Measurements from ENCODE around the gene UGT1A6. TPM values are rescaled to one million over a fixed set of nuclear protein-coding genes. Genes with fewer than 3 reads are reported as not detected.
"Not testable (repeated sequence)": the region's sequence is repeated elsewhere in the genome, so short reads cannot be mapped to it uniquely, and the experiment has no call there.

The UGT1A6 gene
- not detected in 2 replicates for total RNA-seq

DNA sequence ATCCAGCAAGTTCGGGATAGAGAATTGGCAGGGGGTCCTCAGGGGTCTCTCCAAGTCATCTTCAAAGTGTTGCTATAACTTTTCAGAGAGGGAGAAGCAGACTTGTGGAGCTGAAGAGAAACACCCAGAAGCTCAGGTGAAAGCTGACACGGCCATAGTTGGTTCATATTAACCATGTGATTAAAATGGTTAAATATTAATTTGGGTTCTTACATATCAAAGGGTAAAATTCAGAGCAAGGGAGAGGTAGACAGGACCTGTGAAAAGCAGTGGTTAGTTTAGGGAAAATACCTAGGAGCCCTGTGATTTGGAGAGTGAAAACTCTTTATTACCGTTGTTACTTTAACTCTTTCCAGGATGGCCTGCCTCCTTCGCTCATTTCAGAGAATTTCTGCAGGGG is at the start of gene UGT1A6:
UGT1A6 (plus strand) TSS at position 243 of the 400 bp plus-strand sequence; CDS start at position 358, 115 bp downstream.
- intact Hi-C loops (cut with micrococcal nuclease): no loop called here

DNA sequence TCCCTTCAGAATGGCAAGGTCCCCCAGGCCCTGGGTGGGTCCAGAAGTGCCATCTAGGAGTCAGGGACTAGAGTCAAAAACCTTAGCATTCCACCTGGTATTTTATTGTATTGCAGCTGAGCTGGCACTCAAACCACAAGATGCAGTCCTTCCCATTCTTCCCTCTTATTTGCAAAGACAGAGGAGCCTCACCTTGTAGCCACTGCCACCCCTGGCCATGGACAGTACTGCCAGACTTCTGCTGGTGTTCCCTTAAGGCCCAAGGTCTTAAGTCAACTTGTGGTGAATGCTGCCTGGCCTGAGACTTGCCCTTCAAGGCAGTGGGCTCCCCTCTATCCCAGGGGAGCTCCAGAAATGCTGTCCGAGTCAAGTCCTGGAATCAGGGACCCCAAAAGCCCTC is 49.6 kb upstream of the UGT1A6 start:
- intact Hi-C loops (cut with micrococcal nuclease): no loop called here

DNA sequence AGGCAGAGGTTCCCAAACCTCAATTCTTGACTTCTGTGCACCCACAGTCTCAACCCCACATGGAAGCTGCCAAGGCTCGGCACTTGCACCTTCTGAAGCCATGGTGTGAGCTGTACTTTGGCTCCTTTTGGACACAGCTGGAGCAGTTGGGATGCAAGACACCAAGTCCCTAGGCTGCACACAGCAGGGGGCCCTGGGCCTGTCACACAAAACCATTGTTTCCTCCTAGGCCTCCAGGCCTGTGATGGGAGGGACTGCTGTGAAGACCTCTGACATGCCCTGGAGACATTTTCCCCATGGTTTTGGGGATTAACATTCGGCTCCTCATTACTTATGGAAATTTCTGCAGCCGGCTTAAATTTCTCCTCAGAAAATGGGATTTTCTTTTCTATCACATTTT is 46.7 kb upstream of the UGT1A6 start:
- intact Hi-C loops (cut with micrococcal nuclease): not testable (repeated sequence)

DNA sequence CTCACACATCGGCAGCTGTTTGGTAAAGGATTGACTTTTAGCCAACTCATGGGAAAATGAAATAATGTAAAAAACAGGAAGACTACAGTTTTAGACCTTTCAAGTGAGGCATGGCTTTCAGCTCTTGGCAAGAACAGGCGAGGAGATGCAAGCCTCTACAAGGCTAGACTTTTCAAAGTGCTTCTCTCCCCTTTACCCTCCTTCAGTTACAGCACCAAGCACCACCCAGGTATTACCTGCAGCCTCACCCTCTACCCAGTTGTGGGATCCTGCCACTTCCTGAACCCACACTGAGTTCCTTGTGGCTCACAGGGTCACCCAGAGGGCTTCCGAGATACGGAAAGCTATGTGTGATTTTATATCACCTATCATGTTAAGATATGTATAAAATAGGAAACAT is 41.7 kb upstream of the UGT1A6 start:
- intact Hi-C loops (cut with micrococcal nuclease): no loop called here

DNA sequence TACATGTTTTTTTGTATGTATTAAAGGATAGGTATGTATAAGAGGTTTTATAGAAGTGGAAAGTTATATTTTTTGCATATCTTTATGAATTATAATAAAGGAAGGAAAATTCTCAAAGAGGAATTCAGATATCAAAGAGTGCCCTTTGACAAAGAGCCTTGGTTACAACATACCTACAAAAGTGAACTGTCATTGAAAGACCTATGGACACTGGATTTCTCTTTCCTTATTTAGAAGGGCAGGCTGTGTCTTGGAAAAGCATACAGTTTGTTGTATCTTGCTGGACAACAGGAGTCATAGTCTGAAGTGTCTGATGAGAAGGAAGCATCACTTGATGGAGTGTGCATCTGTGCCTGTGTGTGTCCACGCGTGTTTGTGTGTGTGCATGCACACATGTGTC is 41.3 kb upstream of the UGT1A6 start:
- intact Hi-C loops (cut with micrococcal nuclease): no loop called here

DNA sequence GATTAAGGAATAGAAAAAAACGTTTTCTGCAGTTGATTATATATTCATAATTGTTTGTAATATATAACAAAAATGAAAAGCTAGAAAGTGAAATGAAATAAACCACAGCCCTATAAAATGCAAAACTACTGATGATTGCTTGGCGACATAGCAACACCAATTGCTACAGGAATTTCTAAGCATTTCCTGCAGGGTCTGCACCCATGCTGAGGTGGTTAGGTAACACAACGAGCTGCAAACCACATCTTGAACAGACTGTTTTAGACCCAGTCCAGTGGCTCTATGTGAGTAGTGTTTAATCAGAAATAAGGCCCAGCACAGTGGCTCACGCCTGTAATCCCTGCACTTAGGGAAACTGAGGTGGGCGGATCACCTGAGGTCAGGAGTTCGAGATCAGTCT is 38.2 kb upstream of the UGT1A6 start:
- intact Hi-C loops (cut with micrococcal nuclease): no loop called here

DNA sequence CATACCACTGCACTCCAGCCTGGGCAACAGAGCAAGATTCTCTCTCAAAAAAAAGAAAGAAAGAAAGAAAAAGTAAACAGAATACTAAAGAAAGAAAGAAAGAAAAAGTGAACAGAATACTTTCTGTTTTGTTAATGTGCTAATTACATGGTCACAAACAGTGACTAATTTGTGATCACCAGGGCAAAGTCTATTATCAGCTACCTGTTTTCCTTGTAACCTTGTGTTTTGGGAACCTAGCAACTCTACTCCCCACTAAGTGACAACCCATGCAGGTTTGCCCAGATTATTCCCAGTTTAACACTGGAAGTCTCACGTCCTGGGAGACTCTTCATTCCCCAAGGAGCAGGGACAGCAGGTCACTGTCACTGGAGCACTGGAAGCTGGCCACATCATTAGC is 37.6 kb upstream of the UGT1A6 start:
- intact Hi-C loops (cut with micrococcal nuclease): no loop called here

DNA sequence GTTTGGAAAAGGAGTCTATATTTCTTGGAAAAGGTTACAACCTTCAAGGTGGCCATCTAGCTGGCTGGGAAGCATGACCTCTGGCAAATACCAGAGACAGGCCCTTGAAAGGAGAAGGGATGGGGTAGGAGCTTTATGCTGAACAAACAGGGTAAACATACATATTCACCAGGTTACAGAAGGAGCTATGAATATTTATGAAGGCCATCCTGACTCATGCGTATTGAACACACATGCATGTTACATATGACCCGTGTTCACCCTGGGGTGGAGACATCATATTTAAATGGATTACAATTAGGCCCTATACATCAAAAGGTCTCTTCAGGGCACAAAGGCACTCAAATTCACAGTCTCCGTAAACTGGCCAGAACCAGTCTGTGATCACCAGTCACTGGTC is 36.7 kb upstream of the UGT1A6 start:
- intact Hi-C loops (cut with micrococcal nuclease): not testable (repeated sequence)

DNA sequence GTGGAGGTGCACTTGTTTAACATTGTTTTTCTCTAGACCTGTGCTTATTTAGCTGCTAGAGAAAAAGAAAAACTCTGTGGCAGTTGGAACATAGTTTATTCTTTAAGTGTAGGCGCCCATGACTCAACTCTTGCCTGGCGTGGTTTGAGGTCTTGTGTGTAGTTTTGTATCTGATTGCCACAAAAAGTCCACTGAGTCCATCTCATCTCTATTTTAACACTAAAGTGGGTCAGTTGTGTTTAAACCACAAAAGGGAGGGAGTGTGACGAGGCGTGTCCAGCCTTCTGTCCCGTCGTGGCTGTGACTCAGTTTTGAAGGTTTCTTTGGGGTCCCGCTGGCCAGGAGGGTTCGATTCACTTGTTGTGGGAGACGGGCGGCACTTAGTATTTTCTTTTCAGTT is 36.2 kb upstream of the UGT1A6 start:
- intact Hi-C loops (cut with micrococcal nuclease): no loop called here

DNA sequence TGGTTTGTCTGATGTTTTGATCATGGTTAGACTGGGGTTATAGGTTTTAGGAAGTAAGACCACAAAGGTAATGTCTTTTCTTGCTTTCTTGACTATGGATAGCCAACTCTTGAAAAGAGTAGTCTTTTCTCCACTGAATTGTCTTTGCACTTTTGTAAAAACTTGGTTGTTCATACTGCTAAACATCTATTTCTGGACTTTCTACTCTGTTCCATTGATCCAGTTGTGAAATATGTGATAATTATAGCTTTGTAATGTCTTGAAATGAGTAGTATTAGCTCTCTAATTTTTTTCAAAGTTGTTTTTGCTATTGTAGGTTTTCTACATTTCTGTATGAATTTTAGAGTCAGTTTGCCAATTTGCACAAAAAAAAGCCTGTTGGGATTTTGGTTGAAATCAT is 34.1 kb upstream of the UGT1A6 start:
- intact Hi-C loops (cut with micrococcal nuclease): no loop called here

DNA sequence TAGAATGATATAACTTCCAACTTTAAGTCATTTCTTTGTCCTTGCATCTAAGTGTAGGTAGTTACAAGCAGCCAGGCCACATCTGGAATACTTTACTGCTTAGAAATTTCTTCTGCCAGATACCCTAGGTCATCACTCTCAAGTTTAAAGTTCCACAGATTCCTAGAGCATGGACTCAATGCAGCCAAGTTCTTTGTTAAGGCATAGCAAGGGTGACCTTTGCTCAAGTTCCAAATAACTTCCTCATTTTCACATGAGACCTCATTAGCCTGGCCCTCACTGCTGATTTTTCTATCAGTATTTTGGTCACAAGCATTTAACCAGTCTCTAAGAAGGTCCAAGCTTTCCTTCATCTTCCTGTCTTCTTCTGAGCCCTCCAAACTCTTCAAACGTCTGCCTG is 28.8 kb upstream of the UGT1A6 start:
- intact Hi-C loops (cut with micrococcal nuclease): no loop called here

DNA sequence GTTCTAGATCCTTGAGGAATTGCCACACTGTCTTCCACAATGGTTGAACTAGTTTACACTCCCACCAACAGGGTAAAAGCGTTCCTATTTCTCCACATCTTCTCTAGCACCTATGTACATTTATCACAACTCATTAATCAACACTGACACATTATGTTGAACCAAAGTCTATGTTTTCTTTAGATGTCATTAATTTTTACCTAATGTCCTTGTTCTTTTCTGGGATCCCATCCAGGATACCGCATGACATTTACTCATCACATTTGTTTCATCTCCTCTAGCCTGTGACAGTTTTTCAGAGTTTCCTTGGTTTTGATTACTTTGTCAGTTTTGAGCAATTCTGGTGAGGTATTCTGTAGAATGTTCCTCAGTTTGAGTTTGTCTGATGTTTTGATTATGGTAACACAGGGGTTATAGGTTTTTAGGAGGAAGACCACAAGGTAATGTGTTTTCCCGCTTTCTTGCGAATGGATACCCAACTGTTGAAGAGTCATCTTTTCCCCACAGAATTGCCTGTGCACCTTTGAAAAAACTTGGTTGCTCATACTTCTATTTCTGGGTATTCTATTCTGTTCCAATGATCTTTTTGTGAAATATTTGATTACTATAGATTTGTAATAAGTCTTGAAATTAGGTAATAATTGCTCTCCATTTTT is 24.0 kb upstream of the UGT1A6 start:
- intact Hi-C loops (cut with micrococcal nuclease): no loop called here

DNA sequence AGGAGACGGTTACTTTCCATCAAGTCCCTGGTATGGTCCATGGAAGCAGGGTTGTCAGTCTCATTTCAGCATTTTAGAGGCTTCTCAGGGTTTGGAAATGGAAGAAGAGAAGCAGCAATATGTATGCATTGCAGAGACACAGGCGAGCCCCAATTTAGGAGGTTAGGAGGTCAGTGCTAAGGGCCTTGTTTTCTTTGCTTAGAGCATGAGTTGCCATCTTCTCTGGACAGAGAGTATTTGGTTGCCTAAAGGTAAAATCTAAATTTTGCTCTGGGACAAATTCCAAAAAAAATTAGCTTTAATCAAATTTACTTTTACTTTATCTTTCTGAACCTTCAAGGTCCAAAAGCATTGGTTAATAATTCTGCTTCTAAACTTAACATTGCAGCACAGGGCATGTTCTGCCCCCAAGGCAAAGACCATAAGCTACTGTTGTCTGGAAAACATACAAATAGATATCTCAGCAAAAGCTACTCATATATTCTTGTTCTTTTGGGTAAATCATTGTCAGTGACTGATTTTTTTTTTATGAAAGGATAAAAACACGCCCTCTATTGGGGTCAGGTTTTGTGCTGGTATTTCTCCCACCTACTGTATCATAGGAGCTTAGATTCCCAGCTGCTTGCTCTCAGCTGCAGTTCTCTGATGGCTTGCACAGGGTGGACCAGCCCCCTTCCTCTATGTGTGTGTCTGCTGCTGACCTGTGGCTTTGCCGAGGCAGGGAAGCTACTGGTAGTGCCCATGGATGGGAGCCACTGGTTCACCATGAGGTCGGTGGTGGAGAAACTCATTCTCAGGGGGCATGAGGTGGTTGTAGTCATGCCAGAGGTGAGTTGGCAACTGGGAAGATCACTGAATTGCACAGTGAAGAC is 21.2 kb upstream of the UGT1A6 start, which contains the start of gene UGT1A9:
UGT1A9 (plus strand) TSS at position 609 of the 872 bp plus-strand sequence; CDS start at position 646, 37 bp downstream.
- intact Hi-C loops (cut with micrococcal nuclease): no loop called here

DNA sequence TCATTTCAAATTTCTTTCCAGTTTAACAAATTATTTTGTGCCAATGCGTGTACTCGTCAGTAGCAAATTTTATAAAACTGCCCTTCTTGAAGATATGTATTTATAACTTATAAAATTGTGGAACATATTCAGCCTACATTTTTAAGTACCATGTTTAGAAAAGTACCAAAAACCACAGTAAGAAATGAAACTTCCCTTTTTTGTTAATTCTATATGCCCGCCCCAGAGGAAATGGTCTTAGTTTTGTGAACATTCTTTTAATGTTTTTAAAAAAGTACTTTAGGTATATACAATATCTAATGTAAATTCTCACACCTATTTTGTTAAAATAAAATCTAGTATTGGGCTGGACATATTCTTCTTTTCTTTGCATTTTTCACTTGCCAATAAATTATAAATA is 19.8 kb upstream of the UGT1A6 start:
- intact Hi-C loops (cut with micrococcal nuclease): no loop called here

DNA sequence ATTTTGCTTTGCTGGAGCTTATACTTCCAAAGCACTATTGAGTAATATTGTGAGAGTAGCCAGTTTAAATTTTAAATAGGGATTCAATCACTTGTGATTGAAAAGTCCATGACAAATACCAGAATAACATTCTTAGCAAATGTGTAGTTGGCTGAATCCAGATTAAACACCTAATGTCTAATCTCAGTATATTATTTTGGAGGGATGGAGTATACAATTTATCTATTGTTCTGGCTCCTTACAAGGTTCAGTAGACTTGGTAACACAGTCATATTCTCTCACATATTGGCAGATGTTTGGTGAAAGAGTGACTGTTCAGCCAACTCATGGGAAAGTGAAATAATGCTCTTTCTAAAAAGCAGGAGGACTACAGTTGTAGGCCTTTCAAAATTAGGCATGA is 18.8 kb upstream of the UGT1A6 start:
- intact Hi-C loops (cut with micrococcal nuclease): no loop called here

DNA sequence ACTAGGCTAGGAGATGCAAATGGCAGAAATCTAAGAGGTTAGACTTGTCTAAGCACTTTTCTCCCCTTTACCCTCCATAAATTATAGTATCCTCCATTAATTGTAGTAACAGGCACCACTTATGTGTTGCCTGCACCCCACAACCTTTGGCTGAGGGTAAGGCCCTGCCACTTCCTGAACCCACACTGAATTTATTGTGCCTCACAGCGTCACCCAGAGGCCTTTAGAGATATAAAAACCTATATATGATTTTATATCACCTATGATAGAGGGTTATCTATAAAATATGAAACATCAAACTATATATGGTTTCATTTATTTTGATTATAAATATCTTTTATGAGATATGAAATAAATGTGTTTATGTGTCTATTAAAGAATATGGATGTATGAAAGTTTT is 18.4 kb upstream of the UGT1A6 start:
- intact Hi-C loops (cut with micrococcal nuclease): no loop called here

DNA sequence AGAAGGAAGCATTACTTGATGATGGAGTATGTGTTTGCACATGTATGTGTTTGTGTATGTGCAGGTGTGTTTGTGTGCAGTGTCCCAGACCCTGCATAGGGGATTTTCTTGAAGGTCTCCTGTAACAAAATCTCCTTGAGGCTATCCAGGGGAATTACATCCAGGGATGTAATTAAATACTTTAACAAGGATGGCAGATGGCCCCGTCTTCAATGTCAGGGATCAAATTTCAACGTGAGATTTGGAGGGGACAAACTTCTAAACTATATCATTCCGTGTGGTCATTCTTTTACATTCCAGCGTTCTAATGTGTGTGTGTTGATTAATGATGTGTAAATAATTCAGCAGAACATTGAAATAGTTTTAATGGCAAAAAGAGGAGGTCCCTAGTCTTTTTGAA is 17.7 kb upstream of the UGT1A6 start:
- intact Hi-C loops (cut with micrococcal nuclease): no loop called here

DNA sequence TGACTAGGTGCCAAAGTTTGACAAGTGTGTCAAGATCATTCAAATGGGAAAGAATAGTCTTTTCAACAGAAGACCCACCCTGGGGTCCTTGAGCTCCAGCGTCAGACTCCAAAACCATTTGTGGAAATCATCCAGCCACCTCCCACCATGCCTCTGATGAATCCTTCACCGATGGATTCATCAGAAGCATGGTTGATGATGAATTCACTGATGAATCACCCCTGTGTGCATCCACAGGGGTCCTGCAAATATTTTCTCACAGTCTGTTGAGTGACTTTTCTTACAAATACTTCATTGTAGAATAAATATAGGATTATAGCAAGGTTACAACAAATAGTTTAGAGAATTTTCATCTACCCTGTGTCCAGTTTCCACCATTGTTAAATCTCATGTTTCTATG is 16.6 kb upstream of the UGT1A6 start:
- intact Hi-C loops (cut with micrococcal nuclease): no loop called here

DNA sequence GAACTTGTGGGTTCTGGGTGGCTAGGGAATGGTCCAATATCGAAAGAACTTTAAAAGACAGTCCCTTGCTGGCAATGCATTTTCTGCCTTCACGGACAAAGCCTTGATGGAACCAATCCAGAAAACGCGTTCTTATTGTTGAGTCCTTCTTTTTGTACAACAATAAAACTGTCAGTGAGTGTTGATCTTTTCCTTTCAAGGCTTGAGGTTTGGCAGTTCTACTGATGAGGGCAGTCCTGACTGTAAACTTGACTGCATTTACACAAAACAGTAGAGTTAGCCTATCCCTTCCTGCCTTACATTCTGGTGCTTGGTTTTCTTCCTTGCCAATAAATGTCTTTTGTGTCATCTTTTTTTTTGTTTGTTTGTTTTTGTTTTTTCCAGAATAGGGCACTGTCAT is 13.5 kb upstream of the UGT1A6 start:
- intact Hi-C loops (cut with micrococcal nuclease): no loop called here

DNA sequence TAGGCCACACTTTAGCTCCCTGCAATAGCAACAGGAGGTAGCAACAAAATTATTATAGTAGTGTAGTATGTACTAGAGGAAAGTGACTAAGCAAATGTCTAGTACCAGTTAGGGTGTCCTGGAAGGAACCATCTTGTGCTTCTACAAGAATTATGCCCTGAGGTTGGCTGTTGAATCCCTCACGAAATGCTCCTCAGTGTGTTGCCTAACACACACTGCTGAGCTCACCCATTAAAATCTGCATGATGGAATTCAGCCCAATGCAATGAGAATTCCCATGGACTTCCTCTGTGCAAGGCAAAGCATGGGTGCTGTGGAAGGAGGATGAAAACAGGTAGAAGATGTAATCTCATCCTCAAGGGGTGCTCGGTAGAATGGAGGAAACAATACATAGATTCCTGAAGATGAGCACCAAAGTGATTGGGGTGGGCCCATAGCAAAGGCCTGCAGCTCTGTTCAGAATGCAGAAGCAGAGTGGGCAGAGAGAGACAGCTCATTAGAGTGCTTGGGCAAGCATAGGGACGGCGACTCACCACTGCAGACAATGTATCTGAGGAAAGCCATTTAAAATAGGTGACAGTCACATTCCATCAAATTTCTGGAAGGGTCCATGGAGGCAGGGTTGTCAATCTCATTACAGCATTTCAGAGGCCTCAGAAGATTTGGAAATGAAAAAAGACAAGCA is 12.2 kb upstream of the UGT1A6 start:
- intact Hi-C loops (cut with micrococcal nuclease): no loop called here

DNA sequence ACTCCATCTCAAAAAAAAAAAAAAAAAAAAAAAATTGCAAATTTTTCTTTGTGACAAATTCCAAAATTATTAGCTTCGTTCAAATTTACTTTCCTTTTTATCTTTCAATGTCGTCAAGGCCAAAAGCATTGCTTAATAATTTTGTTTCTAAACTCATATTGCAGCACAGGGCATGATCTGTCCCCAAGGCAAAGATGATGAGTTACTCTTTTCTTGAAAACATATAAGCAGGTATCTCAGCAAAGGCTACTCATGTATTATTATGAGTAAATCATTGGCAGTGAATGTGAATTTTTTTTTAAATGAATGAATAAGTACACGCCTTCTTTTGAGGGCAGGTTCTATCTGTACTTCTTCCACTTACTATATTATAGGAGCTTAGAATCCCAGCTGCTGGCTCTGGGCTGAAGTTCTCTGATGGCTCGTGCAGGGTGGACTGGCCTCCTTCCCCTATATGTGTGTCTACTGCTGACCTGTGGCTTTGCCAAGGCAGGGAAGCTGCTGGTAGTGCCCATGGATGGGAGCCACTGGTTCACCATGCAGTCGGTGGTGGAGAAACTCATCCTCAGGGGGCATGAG is 11.1 kb upstream of the UGT1A6 start, which contains the start of gene UGT1A7:
UGT1A7 (plus strand) TSS at position 381 of the 579 bp plus-strand sequence; CDS start at position 418, 37 bp downstream.
- intact Hi-C loops (cut with micrococcal nuclease): no loop called here

DNA sequence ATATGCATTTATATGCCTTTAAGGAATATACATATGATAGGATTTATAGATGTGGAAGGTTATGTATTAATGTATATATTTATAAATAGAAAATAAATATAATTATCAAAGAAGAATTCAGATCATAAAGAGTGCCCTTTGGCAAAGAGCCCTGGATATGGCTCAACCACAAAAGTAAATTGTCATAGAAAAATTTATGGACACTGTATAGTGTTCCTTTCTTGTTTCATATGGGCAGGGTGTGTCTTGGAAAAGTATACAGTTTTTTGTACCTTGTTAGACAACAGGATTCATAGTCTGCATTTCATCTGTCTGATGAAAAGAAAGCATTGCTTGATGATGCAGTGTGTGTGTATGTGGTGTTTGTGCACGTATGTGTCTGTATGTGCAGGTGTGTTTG is 8.1 kb upstream of the UGT1A6 start:
- intact Hi-C loops (cut with micrococcal nuclease): no loop called here

All from T-helper 2 cell treated with Interferon-gamma antibody and Interleukin-4, amounts not matched to agents 100 ng/mL and 5 ng/mL, for 36 hours (primary cell).